ENCODE data around the gene TH. TPM values are rescaled to one million over a fixed set of nuclear protein-coding genes. Genes with fewer than 3 reads are reported as not detected.

The TH gene
- total and polyA plus RNA-seq, 2 of the 8 experiments (the other 6 are each of a cell fraction or from before 2014, with no cell fraction given): 0.09 TPM; not detected in 1

- Histone ChIP-seq H4K20me1 (replicated peaks in 1 of 2; ENCODE audit: control insufficient read depth in 1 of 2, insufficient read depth in 2 of 2, low read length in 2 of 2) (peaks cover 0 to 11% of the 10 kb centered on the region in 2 experiments), H3K79me2 (ENCODE audit: control insufficient read depth in 1 of 2, insufficient read depth in 2 of 2, low read length in 2 of 2) (no peaks in the 10 kb centered on the region), H2BK15ac (ENCODE audit: low read length) (no peak overlapping the region), H2AK5ac (ENCODE audit: low read depth, low read length) (no peak overlapping the region), H3K4me3 (ENCODE audit: extremely low read depth in 1 of 4, insufficient read depth in 2 of 4, low read depth in 3 of 4, low read length in 4 of 4) (no peak overlapping the region), H3K23me2 (ENCODE audit: low read depth, low read length) (peaks cover 9% of the 10 kb centered on the region; the same call in 1 of the 2 replicates), H4K91ac (replicated peaks; ENCODE audit: insufficient read length, low read length) (no peak overlapping the region), H3K4me1 (replicated peaks in 1 of 4; ENCODE audit: control insufficient read depth in 3 of 4, insufficient read depth in 4 of 4, low read length in 3 of 4) (no peaks in the 10 kb centered on the region; a peak in 1 of 7 replicates), H3K4ac (replicated peaks; ENCODE audit: insufficient read length, low read depth, low read length) (no peak overlapping the region), H2BK120ac (replicated peaks; ENCODE audit: low read depth, low read length) (no peak overlapping the region), H2BK12ac (ENCODE audit: low read depth, low read length) (no peak overlapping the region), H3K23ac (ENCODE audit: insufficient read length) (no peak overlapping the region), H2BK5ac (ENCODE audit: low read depth, low read length) (no peak overlapping the region), H3K18ac (ENCODE audit: extremely low read depth, low read length) (no peak overlapping the region), H3K9me3 (ENCODE audit: insufficient read depth in 2 of 2, low read depth in 1 of 2, low read length in 1 of 2) (no peaks in the 10 kb centered on the region), H3K27ac (ENCODE audit: low read depth, low read length) (no peak overlapping the region), H3K36me3 (ENCODE audit: control insufficient read depth in 2 of 4, insufficient read depth in 4 of 4, low read length in 3 of 4) (no peaks in the 10 kb centered on the region), H2BK20ac (ENCODE audit: low read length) (no peak overlapping the region), H3K9ac (replicated peaks in 1 of 4; ENCODE audit: extremely low read depth in 1 of 4, low read depth in 3 of 4, low read length in 3 of 4) (no peak overlapping the region), H3K27me3 (replicated peaks in 1 of 4; ENCODE audit: control insufficient read depth in 3 of 4, extremely low read depth in 1 of 4, insufficient read depth in 3 of 4, low read length in 3 of 4) (peaks cover 0 to 14% (median 5%) of the 10 kb centered on the region in 4 experiments; a peak in 2 of 7 replicates), H4K5ac (ENCODE audit: insufficient read length, low read depth, low read length) (no peak overlapping the region), H4K8ac (ENCODE audit: extremely low read depth, insufficient read depth, low read length) (no peak overlapping the region), H2AFZ (ENCODE audit: low read length) (no peak overlapping the region), H3K4me2 (ENCODE audit: insufficient read depth in 1 of 2, low read depth in 2 of 2, low read length in 2 of 2) (no peak overlapping the region), H3K79me1 (ENCODE audit: low read depth, low read length) (no peaks in the 10 kb centered on the region), H3K56ac (replicated peaks; ENCODE audit: insufficient read length, low read depth, low read length) (no peak overlapping the region), H3K14ac (ENCODE audit: insufficient read length) (no peak overlapping the region)
- POLR2A ChIA-PET (ENCODE audit: partially characterized antibody): no interaction called here
- TF ChIP-seq, protein P1, sequence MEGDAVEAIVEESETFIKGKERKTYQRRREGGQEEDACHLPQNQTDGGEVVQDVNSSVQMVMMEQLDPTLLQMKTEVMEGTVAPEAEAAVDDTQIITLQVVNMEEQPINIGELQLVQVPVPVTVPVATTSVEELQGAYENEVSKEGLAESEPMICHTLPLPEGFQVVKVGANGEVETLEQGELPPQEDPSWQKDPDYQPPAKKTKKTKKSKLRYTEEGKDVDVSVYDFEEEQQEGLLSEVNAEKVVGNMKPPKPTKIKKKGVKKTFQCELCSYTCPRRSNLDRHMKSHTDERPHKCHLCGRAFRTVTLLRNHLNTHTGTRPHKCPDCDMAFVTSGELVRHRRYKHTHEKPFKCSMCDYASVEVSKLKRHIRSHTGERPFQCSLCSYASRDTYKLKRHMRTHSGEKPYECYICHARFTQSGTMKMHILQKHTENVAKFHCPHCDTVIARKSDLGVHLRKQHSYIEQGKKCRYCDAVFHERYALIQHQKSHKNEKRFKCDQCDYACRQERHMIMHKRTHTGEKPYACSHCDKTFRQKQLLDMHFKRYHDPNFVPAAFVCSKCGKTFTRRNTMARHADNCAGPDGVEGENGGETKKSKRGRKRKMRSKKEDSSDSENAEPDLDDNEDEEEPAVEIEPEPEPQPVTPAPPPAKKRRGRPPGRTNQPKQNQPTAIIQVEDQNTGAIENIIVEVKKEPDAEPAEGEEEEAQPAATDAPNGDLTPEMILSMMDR (IDR thresholded peaks at IDR 0.05; ENCODE audit: control extremely low read depth in 1 of 3, insufficient read depth in 1 of 3, low read depth in 1 of 3, low read length in 3 of 3): no peak
- no peak for TF ChIP-seq CBX5 (IDR thresholded peaks at IDR 0.05; ENCODE audit: low read depth, low read length)
- TF ChIP-seq TBP (IDR thresholded peaks at IDR 0.05; ENCODE audit: low read depth, low read length): no peak
- TF ChIP-seq E2F6 (IDR thresholded peaks at IDR 0.05): no peak
- no peak for TF ChIP-seq JUN (IDR thresholded peaks at IDR 0.05; ENCODE audit: low read depth, low read length)
- FAIRE-seq: no peak
- whole genome bisulfite sequencing, 2 experiments (ENCODE audit: extremely low coverage in 1 of 2, insufficient coverage in 1 of 2, insufficient read length in 1 of 2, insufficient replicate concordance in 2 of 2, low coverage in 1 of 2, low lambda C conversion rate in 2 of 2, missing lambda C conversion rate in 1 of 2): 82% methylated on average over 16 of the region's 20 CpGs; no CpG with 5 or more reads in 1 of the 2 experiments
- CTCF ChIA-PET (ENCODE audit: partially characterized antibody): interaction anchor here (0.6 to 1.4 kb wide), 7 partner anchors 10 to 122 kb away, joined by 3 to 10 read pairs (median 4); no protein-coding TSS in a partner anchor
- DNase-seq (ENCODE audit: low read depth in 1 of 2, low spot score in 2 of 2): no peak
Measured at GRCh38 chr11:2182692-2183474, 11.3 kb upstream of the TH start.
